ENCODE data around the gene MATN4. TPM values are rescaled to one million over a fixed set of nuclear protein-coding genes. Genes with fewer than 3 reads are reported as not detected.

The MATN4 gene
- total and polyA plus RNA-seq, 2 of the 13 experiments (the other 11 are each of a cell fraction or from before 2014, with no cell fraction given), result not detected

DNA sequence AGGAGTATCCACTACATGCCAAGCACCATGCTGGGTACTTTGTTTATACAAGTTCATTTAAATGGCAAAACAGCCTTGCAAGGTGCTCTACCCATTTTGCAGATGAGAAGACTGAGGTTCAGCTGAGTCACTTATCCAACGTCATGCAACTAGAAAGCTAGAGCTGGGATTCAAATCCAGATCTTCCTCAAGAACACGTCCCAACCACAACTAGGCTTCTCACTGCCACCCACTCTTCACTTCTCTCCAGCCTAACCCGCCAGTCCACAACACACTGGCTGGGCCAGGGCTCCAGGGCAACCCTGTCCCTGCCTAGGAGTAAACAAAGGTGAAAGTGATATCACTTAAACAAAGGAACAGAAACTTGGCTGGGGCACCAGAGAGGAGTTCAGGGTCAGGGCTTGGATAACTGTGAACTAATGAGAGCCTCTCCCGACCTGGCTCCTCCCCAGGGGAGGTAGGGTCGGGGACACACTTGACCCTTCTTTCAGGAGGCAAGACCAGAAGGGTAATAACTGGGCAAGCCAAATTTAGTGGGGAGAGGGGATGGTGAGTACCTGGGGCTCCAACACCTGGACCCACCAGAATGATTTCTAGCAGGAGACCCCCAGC is 32.2 kb upstream of the MATN4 start (continued):
- TF ChIP-seq, protein P1, sequence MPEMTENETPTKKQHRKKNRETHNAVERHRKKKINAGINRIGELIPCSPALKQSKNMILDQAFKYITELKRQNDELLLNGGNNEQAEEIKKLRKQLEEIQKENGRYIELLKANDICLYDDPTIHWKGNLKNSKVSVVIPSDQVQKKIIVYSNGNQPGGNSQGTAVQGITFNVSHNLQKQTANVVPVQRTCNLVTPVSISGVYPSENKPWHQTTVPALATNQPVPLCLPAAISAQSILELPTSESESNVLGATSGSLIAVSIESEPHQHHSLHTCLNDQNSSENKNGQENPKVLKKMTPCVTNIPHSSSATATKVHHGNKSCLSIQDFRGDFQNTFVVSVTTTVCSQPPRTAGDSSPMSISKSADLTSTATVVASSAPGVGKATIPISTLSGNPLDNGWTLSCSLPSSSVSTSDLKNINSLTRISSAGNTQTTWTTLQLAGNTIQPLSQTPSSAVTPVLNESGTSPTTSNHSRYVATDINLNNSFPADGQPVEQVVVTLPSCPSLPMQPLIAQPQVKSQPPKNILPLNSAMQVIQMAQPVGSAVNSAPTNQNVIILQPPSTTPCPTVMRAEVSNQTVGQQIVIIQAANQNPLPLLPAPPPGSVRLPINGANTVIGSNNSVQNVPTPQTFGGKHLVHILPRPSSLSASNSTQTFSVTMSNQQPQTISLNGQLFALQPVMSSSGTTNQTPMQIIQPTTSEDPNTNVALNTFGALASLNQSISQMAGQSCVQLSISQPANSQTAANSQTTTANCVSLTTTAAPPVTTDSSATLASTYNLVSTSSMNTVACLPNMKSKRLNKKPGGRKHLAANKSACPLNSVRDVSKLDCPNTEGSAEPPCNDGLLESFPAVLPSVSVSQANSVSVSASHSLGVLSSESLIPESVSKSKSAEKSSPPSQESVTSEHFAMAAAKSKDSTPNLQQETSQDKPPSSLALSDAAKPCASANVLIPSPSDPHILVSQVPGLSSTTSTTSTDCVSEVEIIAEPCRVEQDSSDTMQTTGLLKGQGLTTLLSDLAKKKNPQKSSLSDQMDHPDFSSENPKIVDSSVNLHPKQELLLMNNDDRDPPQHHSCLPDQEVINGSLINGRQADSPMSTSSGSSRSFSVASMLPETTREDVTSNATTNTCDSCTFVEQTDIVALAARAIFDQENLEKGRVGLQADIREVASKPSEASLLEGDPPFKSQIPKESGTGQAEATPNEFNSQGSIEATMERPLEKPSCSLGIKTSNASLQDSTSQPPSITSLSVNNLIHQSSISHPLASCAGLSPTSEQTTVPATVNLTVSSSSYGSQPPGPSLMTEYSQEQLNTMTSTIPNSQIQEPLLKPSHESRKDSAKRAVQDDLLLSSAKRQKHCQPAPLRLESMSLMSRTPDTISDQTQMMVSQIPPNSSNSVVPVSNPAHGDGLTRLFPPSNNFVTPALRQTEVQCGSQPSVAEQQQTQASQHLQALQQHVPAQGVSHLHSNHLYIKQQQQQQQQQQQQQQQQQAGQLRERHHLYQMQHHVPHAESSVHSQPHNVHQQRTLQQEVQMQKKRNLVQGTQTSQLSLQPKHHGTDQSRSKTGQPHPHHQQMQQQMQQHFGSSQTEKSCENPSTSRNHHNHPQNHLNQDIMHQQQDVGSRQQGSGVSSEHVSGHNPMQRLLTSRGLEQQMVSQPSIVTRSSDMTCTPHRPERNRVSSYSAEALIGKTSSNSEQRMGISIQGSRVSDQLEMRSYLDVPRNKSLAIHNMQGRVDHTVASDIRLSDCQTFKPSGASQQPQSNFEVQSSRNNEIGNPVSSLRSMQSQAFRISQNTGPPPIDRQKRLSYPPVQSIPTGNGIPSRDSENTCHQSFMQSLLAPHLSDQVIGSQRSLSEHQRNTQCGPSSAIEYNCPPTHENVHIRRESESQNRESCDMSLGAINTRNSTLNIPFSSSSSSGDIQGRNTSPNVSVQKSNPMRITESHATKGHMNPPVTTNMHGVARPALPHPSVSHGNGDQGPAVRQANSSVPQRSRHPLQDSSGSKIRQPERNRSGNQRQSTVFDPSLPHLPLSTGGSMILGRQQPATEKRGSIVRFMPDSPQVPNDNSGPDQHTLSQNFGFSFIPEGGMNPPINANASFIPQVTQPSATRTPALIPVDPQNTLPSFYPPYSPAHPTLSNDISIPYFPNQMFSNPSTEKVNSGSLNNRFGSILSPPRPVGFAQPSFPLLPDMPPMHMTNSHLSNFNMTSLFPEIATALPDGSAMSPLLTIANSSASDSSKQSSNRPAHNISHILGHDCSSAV (CRISPR knock-in tag; IDR thresholded peaks at IDR 0.05; ENCODE audit: borderline replicate concordance), result no peak
- peak; percentile 67; the same call in 1 of the 2 replicates for TF ChIP-seq YEATS2 (CRISPR knock-in tag; IDR thresholded peaks at IDR 0.05; ENCODE audit: borderline replicate concordance)
- TF ChIP-seq NR2F1 (CRISPR knock-in tag; IDR thresholded peaks at IDR 0.05), result peak; percentile 51 to 66; a peak in 3 of 4 replicates
- TF ChIP-seq, protein P2, sequence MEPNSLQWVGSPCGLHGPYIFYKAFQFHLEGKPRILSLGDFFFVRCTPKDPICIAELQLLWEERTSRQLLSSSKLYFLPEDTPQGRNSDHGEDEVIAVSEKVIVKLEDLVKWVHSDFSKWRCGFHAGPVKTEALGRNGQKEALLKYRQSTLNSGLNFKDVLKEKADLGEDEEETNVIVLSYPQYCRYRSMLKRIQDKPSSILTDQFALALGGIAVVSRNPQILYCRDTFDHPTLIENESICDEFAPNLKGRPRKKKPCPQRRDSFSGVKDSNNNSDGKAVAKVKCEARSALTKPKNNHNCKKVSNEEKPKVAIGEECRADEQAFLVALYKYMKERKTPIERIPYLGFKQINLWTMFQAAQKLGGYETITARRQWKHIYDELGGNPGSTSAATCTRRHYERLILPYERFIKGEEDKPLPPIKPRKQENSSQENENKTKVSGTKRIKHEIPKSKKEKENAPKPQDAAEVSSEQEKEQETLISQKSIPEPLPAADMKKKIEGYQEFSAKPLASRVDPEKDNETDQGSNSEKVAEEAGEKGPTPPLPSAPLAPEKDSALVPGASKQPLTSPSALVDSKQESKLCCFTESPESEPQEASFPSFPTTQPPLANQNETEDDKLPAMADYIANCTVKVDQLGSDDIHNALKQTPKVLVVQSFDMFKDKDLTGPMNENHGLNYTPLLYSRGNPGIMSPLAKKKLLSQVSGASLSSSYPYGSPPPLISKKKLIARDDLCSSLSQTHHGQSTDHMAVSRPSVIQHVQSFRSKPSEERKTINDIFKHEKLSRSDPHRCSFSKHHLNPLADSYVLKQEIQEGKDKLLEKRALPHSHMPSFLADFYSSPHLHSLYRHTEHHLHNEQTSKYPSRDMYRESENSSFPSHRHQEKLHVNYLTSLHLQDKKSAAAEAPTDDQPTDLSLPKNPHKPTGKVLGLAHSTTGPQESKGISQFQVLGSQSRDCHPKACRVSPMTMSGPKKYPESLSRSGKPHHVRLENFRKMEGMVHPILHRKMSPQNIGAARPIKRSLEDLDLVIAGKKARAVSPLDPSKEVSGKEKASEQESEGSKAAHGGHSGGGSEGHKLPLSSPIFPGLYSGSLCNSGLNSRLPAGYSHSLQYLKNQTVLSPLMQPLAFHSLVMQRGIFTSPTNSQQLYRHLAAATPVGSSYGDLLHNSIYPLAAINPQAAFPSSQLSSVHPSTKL (CRISPR knock-in tag; IDR thresholded peaks at IDR 0.05), result peak; percentile 85
- peak; percentile 69; the same call in 1 of the 3 replicates for TF ChIP-seq MXI1 (IDR thresholded peaks at IDR 0.05; ENCODE audit: borderline replicate concordance, low read depth, low read length)
- no peak for TF ChIP-seq HNRNPL (IDR thresholded peaks at IDR 0.05; ENCODE audit: low read depth, low read length)
- TF ChIP-seq, protein P3, sequence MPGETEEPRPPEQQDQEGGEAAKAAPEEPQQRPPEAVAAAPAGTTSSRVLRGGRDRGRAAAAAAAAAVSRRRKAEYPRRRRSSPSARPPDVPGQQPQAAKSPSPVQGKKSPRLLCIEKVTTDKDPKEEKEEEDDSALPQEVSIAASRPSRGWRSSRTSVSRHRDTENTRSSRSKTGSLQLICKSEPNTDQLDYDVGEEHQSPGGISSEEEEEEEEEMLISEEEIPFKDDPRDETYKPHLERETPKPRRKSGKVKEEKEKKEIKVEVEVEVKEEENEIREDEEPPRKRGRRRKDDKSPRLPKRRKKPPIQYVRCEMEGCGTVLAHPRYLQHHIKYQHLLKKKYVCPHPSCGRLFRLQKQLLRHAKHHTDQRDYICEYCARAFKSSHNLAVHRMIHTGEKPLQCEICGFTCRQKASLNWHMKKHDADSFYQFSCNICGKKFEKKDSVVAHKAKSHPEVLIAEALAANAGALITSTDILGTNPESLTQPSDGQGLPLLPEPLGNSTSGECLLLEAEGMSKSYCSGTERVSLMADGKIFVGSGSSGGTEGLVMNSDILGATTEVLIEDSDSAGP (CRISPR knock-in tag; IDR thresholded peaks at IDR 0.05; ENCODE audit: borderline replicate concordance), result no peak
- TF ChIP-seq SIX1 (CRISPR knock-in tag; IDR thresholded peaks at IDR 0.05; ENCODE audit: borderline replicate concordance), result peak; percentile 96
- peak; percentile 87 for TF ChIP-seq PPARG (CRISPR knock-in tag; conservative IDR thresholded peaks at IDR 0.05)
- peak; percentile 12; the same call in 1 of the 2 replicates for TF ChIP-seq FOSL1 (CRISPR knock-in tag; IDR thresholded peaks at IDR 0.05; ENCODE audit: borderline replicate concordance)
- TF ChIP-seq ZSCAN21 (CRISPR knock-in tag; IDR thresholded peaks at IDR 0.05; ENCODE audit: borderline replicate concordance), result peak; percentile 57; the same call in 1 of the 2 replicates
- peak; percentile 83; the same call in 1 of the 2 replicates for TF ChIP-seq ZNF3 (CRISPR knock-in tag; IDR thresholded peaks at IDR 0.05)
- 0 out of 4 replicates have a peak, but pooled peaks have one; percentile 5 to 28 for TF ChIP-seq MAFK (conservative IDR thresholded peaks at IDR 0.05 in 1 of 2, IDR thresholded peaks at IDR 0.05 in 1 of 2; ENCODE audit: low read length in 2 of 2)
- no peak; the same call in 1 of the 2 replicates for TF ChIP-seq ZBTB7A (CRISPR knock-in tag; IDR thresholded peaks at IDR 0.05)
- 0 out of 2 replicates have a peak, but pooled peaks have one; percentile 34 for TF ChIP-seq ZFP1 (CRISPR knock-in tag; IDR thresholded peaks at IDR 0.05)
